GDM1 (cell line): ENCODE measurements around the gene TIMD4.
"Not testable (repeated sequence)": the region's sequence is repeated elsewhere in the genome, so short reads cannot be mapped to it uniquely, and the experiment has no call there.

Experiments used
- DNase-seq: peaks from one replicate; lab custom pipeline; 2025; lab: John Stamatoyannopoulos, UW

TIMD4 gene

GRCh38 chr5:156963125-156963524, at the start of gene TIMD4:
Gene TIMD4, minus strand, starts transcription at chr5:156963226. Its CDS starts 28 bp downstream, at chr5:156963198.
- no peak for DNase-seq

- no peak for DNase-seq
Observed at GRCh38 chr5:157006262-157006661, 43.2 kb upstream of the TIMD4 start.

- DNase-seq, result no peak
Observed at GRCh38 chr5:157004893-157005551, 42.0 kb upstream of the TIMD4 start.

GRCh38 chr5:156991714-156992113, 28.7 kb upstream of the TIMD4 start:
- no peak for DNase-seq

GRCh38 chr5:156984064-156984463, 21.0 kb upstream of the TIMD4 start:
- no peak for DNase-seq

GRCh38 chr5:156981481-156981880, 18.5 kb upstream of the TIMD4 start:
- DNase-seq, result no peak

GRCh38 chr5:156974328-156974727, 11.3 kb upstream of the TIMD4 start:
- DNase-seq, result no peak

GRCh38 chr5:156971848-156972525, 9.0 kb upstream of the TIMD4 start:
- DNase-seq, result no peak

GRCh38 chr5:156971415-156971814, 8.4 kb upstream of the TIMD4 start:
- DNase-seq, result no peak

GRCh38 chr5:156967386-156967785, 4.4 kb upstream of the TIMD4 start:
- not testable (repeated sequence) for DNase-seq

- no peak for DNase-seq
Observed at GRCh38 chr5:156956321-156956720, 6.7 kb downstream of the TIMD4 start.

GRCh38 chr5:156951359-156951758, 11.7 kb downstream of the TIMD4 start:
- DNase-seq, result no peak

- no peak for DNase-seq
Observed at GRCh38 chr5:156950716-156951115, 12.3 kb downstream of the TIMD4 start.

GRCh38 chr5:156949424-156949823, 13.6 kb downstream of the TIMD4 start:
- DNase-seq, result no peak

- DNase-seq, result no peak
Observed at GRCh38 chr5:156947925-156948324, 15.1 kb downstream of the TIMD4 start.

GRCh38 chr5:156942064-156942463, 21.0 kb downstream of the TIMD4 start:
- DNase-seq, result no peak

GRCh38 chr5:156940462-156940861, 22.6 kb downstream of the TIMD4 start:
- DNase-seq, result not testable (repeated sequence)

- DNase-seq, result no peak
Observed at GRCh38 chr5:156936972-156937371, 26.1 kb downstream of the TIMD4 start.

- no peak for DNase-seq
Observed at GRCh38 chr5:156934450-156935211, 28.4 kb downstream of the TIMD4 start.

- DNase-seq, result no peak
Observed at GRCh38 chr5:156929366-156929948, 33.6 kb downstream of the TIMD4 start.

GRCh38 chr5:156927545-156927944, 35.5 kb downstream of the TIMD4 start:
- DNase-seq, result no peak

GRCh38 chr5:156925767-156926166, 37.3 kb downstream of the TIMD4 start:
- not testable (repeated sequence) for DNase-seq
